SHP77 (cell line): Measurements from ENCODE around the gene MYO1B.
A peak's percentile ranks its signal among the peaks of the same experiment; 100 is the strongest.

Experiments
- DNase-seq, 2 experiments: peaks; one replicate each; lab custom pipeline; 2025; lab: John Stamatoyannopoulos, UW

MYO1B gene

GRCh38 chr2:191298306-191298705, 53.1 kb downstream of the MYO1B start:
- no peak for DNase-seq

- no peak for DNase-seq
Observed at GRCh38 chr2:191299010-191299409, 53.8 kb downstream of the MYO1B start.

- no peak for DNase-seq
Observed at GRCh38 chr2:191299866-191300265, 54.7 kb downstream of the MYO1B start.

- no peak for DNase-seq
Observed at GRCh38 chr2:191301971-191302370, 56.8 kb downstream of the MYO1B start.

- peak; percentile 14 to 45 for DNase-seq
Observed at GRCh38 chr2:191302459-191303139, 57.4 kb downstream of the MYO1B start.

DNA sequence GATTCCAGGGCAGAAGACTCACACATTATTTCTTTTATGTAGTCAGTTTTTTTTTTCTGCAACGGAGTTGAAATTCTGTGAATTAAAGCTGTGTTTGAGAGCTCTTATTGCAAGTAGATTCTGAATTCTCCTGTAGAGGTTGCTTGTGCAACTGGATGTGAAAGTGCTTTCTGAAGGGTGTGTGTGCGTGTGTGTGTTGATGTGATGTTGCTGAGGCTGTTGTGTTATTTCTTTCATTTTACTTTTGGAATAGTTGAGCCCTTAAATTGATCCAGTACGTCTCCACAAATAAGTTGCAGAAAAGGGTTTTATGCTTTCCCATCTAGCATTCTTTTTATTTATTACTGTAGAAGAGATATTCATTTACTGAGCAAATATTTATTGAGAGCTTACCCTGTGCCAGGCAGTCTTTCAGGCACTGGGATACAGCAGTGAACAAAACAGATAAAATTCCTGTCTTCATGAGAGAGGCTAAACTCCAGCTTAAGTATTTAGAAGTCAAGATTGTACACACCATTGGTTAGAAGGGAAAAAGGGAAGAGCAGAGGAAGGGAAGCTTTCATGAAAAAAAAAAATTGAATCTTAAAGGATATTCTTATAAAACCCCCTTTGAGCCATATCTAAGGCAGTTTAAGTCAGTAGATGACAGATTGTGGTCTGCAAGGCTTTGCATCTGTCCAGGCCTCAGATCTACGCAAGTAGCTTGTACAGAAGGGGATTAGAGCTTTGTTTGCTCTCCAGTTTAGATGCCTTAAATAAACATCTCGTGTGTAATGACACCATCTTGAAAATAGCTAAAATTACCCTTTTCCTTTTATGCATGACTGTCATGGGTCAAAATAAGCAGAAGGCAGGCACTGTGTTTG, 58.2 kb downstream of the MYO1B start:
- peak; percentile 80 to 87 for DNase-seq

DNA sequence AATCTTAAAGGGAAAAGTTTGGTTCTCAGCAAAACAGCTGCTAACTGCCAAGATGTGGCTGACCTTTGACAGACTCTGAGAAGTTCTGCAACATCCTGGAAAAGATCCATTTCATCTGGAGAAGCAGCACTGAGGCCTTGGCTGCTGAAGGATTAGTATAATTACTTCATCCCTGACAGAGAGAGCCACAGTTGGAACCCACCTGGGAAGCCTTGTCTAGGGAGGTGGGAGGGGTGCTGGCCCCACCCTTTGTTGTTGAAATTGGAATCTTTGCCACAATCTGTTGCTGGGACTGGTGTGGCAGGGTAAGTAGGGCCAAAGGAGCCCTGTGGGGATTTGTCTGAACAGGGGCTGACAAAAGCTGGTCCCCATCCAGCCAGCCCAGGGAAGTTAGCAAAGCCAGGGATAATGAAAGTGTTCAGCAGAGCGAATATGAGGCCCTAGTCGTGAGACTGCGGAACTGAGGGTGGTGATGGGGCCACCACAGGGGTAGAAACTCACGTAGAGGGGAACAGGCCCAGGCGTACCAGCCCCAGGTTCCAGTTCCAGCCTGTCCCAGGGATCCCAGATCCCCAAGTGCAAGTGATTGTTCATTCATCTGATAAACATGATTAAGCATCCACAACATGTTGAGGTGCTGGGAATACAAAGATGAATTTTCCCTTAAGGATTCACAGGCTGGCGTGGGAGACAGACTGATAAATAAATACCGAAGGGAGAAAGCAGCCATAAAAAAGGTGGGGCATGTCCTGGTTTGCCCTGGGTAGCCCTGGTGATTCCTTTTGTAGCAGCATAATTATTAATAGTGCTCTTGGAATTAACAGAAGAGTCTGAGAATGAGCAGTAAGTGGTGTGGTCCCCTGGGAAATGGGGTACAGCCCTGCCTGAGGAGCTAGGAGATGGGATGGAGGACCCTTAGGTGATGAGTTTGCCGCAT, 60.0 kb downstream of the MYO1B start:
- no peak for DNase-seq

- no peak for DNase-seq
Observed at GRCh38 chr2:191308026-191308425, 62.8 kb downstream of the MYO1B start.

DNA sequence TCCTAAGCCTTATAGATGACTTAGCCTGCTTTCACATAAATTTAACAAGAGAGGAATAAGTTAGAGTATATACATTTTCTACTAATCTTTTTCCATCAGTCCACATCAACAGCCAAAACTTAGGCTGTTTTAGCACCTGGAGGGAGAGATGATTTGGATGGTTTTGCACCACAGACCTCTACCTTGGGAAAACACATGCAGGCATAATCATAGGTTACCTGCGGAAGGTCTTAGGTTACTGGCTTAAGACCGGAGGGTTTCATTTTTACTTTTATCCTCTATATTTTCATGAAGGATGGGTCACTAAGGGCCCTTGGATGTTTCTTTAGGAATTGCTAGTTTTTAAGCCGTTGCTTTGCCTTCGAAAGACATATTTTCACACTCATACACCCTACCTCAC, 66.0 kb downstream of the MYO1B start:
- no peak for DNase-seq

DNA sequence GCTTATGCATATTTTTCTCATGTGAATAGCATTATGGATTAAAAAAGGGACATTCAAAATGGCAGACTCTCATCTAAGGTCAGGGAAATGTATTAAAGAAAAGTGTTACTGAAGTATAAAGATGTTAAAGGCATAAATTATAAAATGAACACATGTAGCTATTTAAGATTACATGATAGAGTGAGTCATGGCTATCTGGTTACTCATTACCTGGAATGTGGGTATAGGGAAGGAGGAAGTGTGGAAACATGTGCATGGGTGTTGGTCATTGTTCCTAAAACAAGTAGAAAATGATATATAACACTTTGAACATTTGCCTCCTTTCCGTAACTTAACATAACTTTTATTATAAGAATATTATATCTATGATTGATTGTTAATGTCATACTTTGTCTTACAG, 66.4 kb downstream of the MYO1B start:
- DNase-seq, result no peak

GRCh38 chr2:191312163-191312562, 67.0 kb downstream of the MYO1B start:
- DNase-seq, result no peak

DNA sequence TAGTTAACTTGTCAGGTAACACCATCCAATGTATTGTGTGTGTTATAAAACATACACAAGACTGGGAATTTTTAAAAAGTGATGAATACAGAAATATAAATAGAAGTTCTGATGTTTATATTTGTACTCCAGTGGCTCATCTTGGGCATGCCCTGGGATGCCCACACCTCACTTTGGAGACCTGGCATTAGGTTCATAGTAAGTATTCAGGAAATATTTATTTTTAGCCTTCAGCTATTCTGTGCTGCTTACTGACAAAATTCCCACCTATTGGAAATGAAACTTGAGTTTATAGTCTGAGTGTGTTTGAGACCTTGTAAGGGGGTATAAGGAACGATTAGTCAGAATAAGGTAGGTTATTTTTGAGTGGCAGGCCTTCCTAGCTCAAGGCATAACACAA, 67.5 kb downstream of the MYO1B start:
- no peak for DNase-seq

DNA sequence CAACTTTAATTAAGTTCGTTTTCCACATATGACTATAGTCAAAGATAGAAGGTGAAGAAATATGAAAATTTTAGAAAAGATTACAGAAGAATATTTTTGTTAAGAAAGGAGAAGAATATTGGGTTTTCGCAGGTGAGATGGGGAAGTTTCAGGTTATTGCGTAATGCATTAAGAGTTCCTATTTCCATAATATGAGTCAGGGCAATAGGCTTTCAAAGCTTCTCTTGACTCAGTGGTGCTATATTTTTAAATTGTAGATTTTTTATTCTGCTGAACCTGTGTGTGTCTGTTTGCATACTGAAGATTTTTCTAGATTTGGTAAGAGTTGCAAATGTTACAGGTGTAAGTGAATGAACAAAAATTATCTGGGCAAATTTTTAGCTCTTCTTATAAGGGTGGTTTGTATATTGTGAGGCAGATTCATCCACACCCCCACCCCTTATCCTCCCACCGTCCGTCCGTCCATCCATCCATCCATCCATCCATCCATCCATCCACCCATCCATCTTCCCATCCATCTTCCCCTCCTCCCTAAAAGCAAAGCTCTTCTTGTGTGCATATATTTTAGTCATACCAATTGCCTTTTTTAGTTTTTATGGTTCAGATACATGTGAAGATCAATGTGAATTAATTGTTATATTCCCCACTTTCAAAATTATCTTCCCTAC, 69.6 kb downstream of the MYO1B start:
- DNase-seq, result no peak

DNA sequence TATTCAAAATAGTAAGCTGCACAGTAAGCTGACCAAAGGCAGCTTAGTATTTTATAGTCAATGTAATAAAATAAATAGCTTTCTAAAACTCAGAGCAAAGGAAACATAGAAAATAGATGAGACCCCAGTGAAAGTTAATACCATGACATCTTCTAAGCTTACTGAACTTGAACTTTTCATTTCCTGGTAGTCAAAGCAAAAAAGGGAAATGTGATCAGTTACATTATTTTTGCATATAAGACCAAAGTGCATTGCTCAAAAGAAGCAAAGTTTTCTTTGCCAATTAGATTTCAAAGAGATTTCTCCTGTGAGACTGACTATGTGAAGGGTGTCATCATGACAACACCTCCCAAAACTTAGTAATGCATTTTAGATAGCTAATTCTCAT, 70.2 kb downstream of the MYO1B start:
- no peak for DNase-seq

- DNase-seq, result no peak
Observed at GRCh38 chr2:191316246-191316994, 71.2 kb downstream of the MYO1B start.

DNA sequence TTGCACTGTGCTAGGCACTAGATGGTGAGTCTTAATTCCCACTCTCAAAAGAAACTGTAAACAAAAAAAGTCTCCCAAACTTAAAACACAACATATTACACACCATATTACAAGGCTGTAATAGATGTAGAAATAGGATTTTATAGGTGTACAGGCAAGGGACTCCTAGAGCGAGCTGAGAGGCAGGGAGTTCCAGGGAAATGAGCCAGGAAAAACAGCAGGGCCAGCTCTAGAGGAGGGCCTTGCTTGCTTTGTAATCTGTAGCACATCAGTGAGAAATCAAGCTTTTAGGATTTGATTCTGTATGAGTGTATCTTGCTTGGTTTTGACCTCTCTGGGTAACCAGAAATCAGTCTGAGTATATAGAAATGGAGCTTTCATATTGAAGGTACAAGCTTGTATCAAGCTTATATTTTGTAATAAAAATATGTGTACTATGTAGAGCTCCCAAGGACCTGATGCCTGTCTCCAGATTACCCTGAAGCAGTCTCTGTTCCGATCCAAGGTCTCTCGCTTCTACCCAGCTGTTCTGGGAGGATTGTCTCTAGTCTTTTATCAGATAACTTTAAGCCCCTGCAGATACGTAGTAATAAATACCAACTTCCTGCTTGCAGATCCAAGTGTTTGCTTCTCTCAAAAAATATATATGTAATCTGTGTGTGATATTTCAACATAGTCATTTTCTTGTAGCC, 73.0 kb downstream of the MYO1B start:
- DNase-seq, result no peak

- no peak for DNase-seq
Observed at GRCh38 chr2:191318729-191319078, 73.5 kb downstream of the MYO1B start.

DNA sequence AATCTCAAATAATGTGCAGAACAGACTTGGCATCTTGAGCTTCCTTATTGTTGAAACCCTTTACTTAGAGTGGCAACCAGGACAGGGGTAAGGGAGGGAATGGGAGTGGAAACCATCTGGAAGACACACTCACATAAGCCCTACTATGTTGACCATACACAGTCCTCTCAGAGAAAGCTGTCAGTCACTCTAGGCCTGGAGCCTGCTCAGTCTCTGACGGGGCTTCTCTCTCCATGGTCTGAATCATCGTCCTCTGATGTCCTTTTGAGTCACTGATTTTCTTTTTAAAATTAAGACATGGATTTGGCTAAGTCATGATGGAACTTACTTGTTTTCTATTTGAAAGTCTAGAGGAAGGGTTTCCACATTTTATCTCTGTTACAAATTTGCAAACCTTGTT, 74.0 kb downstream of the MYO1B start:
- DNase-seq, result no peak

GRCh38 chr2:191320881-191321280, 75.7 kb downstream of the MYO1B start:
- DNase-seq, result no peak

GRCh38 chr2:191321861-191322662, 76.9 kb downstream of the MYO1B start:
- no peak for DNase-seq
